CD4-positive, CD25-positive, alpha-beta regulatory T cell (primary cell): Measurements from ENCODE around the gene COX10. TPM values are rescaled to one million over a fixed set of nuclear protein-coding genes. Genes with fewer than 3 reads are reported as not detected.
"Not testable (repeated sequence)": the region's sequence is repeated elsewhere in the genome, so short reads cannot be mapped to it uniquely, and the experiment has no call there.

Experiments used
- ATAC-seq, 2 donors: fragments of 150-1000 bp; cut with Tn5 transposase; one replicate each; pipeline ENCODE4 v1.10.0; 2021; ENCODE audit warnings: low read depth in 2 of 2, moderate number of reproducible peaks in 2 of 2, moderate library complexity in 1 of 2
- DNase-seq, 3 donors: peaks; one replicate each; pipeline versions ENCODE4 v3.0.0 to v3.0.0-alpha.2; 2012 to 2022; ENCODE audit warnings: mixed read lengths in 1 of 3
- H3K27ac ChIP-seq: one replicate; pipeline ENCODE4 v1.7.0; 2013; ENCODE audit warnings: mild to moderate bottlenecking, low read length; ENCODE audit not compliant: insufficient read depth, poor library complexity, severe bottlenecking
- H3K27me3 ChIP-seq: one replicate; pipeline ENCODE4 v1.7.0; 2013; ENCODE audit warnings: low read length; ENCODE audit not compliant: control insufficient read depth, insufficient read depth
- H3K36me3 ChIP-seq: one replicate; pipeline ENCODE4 v1.7.0; 2013; ENCODE audit warnings: mild to moderate bottlenecking, low read length, moderate library complexity; ENCODE audit not compliant: control insufficient read depth, insufficient read depth
- H3K4me1 ChIP-seq: 2 replicates; pipeline ENCODE4 v1.7.0; 2013; ENCODE audit warnings: mild to moderate bottlenecking, low read length; ENCODE audit not compliant: insufficient read depth, control insufficient read depth, poor library complexity, severe bottlenecking
- H3K4me3 ChIP-seq: one replicate; pipeline ENCODE4 v1.7.0; 2013; ENCODE audit warnings: low read depth, mild to moderate bottlenecking, low read length, moderate library complexity
- H3K9me3 ChIP-seq, 2 experiments: 1 replicate in 1 of 2; 2 replicates in 1 of 2; pipeline ENCODE4 v1.7.0; 2013; ENCODE audit warnings: low read length in 2 of 2, mild to moderate bottlenecking in 1 of 2, moderate library complexity in 1 of 2; ENCODE audit not compliant: control insufficient read depth in 2 of 2
- H3K27ac Mint-ChIP-seq, 3 donors: one replicate each; pipeline ENCODE4 v1.8.0; 2020 to 2022; ENCODE audit warnings: mild to moderate bottlenecking in 3 of 3, mixed read lengths in 3 of 3, moderate library complexity in 2 of 3
- H3K27me3 Mint-ChIP-seq: one replicate; pipeline ENCODE4 v1.8.0; 2022; ENCODE audit warnings: mild to moderate bottlenecking, mixed read lengths
- H3K36me3 Mint-ChIP-seq: one replicate; pipeline ENCODE4 v1.8.0; 2020; ENCODE audit warnings: mixed read lengths
- H3K4me1 Mint-ChIP-seq, 4 donors: one replicate each; pipeline ENCODE4 v1.8.0; 2020 to 2022; ENCODE audit warnings: mixed read lengths in 4 of 4, mild to moderate bottlenecking in 1 of 4
- H3K4me3 Mint-ChIP-seq, 4 donors: one replicate each; pipeline ENCODE4 v1.8.0; 2020 to 2022; ENCODE audit warnings: mild to moderate bottlenecking in 4 of 4, mixed read lengths in 4 of 4, moderate library complexity in 3 of 4
- H3K9me3 Mint-ChIP-seq, 7 donors: one replicate each; pipeline ENCODE4 v1.8.0; 2020 to 2022; ENCODE audit warnings: mixed read lengths in 7 of 7, mild to moderate bottlenecking in 3 of 7, moderate library complexity in 2 of 7
- polyA plus RNA-seq, 4 donors: library from polyadenylated mRNA; unstranded; fragments of 300-500 nt; fragmentation: Illumina TruSeq; gene quantifications; one replicate each; pipeline ENCODE4 v1.2.3, GENCODE V29; 2021
- total RNA-seq: library from RNA; stranded (reverse); gene quantifications from one replicate; pipeline ENCODE4 v1.2.3, GENCODE V29; 2022

COX10 gene
- total and polyA plus RNA-seq, 5 donors from 2014 or later, result 21.6 to 32.5 (median 27.3) TPM

DNA sequence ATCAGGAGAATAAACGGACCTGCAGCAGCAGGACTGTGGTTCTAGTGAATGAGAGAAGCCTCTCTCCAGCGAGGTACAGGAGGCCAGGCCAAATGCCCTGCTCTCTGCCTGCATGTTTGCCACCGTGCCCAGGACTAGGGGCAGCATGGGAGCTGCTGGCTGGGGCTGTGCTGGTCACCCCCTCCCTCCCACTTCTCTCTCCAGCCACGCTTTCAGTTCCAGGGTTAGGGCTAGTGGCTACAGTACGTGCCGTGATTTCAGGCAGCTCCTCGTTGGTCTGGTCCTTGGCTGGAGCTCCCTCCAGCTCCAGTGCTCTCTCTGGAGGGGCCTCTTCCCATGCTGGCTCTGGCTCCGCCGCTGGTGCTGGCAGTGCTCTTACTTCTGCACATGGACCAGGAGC, 166.7 kb downstream of the COX10 start:
- peak overlapping the region in 1 of 3 donors; percentile 14 for H3K27ac Mint-ChIP-seq
- not testable (repeated sequence) for H3K36me3 Mint-ChIP-seq, ATAC-seq, DNase-seq, H3K27ac ChIP-seq, H3K27me3 Mint-ChIP-seq, H3K4me1 ChIP-seq, H3K4me3 ChIP-seq, H3K9me3 Mint-ChIP-seq, H3K27me3 ChIP-seq, H3K4me1 Mint-ChIP-seq, H3K4me3 Mint-ChIP-seq, H3K36me3 ChIP-seq, H3K9me3 ChIP-seq

DNA sequence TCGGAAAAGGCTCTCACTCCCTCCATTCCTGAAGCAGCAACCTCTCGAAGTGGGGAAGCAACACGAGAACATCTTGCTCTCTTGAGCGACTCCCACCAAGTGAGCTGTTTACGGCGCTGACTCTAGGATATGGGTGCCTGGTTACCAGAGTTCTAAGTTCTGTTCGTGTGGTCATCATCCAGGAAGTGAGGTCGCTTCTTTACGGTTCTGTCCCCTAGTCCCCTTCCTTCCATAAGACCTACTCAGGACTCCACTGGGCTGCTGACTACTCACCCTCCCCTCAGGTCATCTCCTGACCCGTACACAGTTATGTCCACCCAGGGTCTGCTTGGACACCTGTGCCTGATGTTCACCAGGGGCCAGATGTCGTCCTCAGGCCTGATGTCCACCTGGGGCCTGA, 167.5 kb downstream of the COX10 start, which contains the start of gene CDRT15:
Gene CDRT15 (minus strand): TSS at position 101 of the 400 bp plus-strand sequence. CDS start 29 bp downstream, at position 72.
- not testable (repeated sequence) for H3K4me3 ChIP-seq, DNase-seq, H3K4me3 Mint-ChIP-seq, H3K36me3 ChIP-seq, H3K4me1 ChIP-seq, H3K27ac ChIP-seq, H3K4me1 Mint-ChIP-seq, H3K9me3 Mint-ChIP-seq, ATAC-seq, H3K9me3 ChIP-seq, H3K27me3 Mint-ChIP-seq, H3K27me3 ChIP-seq, H3K36me3 Mint-ChIP-seq
- H3K27ac Mint-ChIP-seq, result peak within 1 kb of the TSS in 2 of 3 donors; percentile 14 to 20

DNA sequence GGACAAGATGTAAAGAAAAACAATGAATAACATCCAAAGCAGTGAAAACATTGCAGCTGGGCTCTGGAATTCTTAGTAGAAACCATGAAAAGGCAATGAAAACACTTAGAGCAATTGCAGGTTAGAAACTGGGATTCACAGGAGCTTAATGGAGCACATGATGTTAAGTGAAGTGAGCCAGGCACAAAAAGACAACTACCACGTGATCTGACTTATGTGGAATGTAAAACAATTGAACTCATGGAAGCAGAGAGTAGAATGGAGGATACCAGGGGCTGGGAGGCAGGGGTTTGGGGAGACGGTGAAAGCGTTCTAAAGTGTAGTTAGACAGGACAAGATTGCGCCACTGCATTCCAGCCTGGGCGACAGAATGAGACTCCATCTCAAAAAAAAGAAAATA, 170.0 kb downstream of the COX10 start:
- not testable (repeated sequence) for H3K27ac ChIP-seq, H3K27me3 Mint-ChIP-seq, DNase-seq, H3K27me3 ChIP-seq, H3K36me3 Mint-ChIP-seq, H3K4me1 ChIP-seq, H3K4me3 ChIP-seq, H3K9me3 ChIP-seq, H3K36me3 ChIP-seq, H3K4me1 Mint-ChIP-seq, ATAC-seq, H3K4me3 Mint-ChIP-seq, H3K9me3 Mint-ChIP-seq, H3K27ac Mint-ChIP-seq

GRCh38 chr17:14245002-14245401, 175.7 kb downstream of the COX10 start:
- Mint-ChIP-seq H3K4me1 (peaks cover 0 to 3% (median 0%) of the 10 kb centered on the region in 4 donors), H3K4me3 (no peak overlapping the region), H3K27me3 (peaks cover 11% of the 10 kb centered on the region), H3K27ac (no peak overlapping the region), H3K9me3 (no peaks in the 10 kb centered on the region), H3K36me3 (no peaks in the 10 kb centered on the region)
- Histone ChIP-seq H3K36me3 (no peaks in the 10 kb centered on the region), H3K4me3 (no peak overlapping the region), H3K27me3 (peaks cover 1% of the 10 kb centered on the region), H3K4me1 (no peaks in the 10 kb centered on the region), H3K9me3 (no peaks in the 10 kb centered on the region), H3K27ac (no peak overlapping the region)
- DNase-seq (no peak), ATAC-seq (no peak)

DNA sequence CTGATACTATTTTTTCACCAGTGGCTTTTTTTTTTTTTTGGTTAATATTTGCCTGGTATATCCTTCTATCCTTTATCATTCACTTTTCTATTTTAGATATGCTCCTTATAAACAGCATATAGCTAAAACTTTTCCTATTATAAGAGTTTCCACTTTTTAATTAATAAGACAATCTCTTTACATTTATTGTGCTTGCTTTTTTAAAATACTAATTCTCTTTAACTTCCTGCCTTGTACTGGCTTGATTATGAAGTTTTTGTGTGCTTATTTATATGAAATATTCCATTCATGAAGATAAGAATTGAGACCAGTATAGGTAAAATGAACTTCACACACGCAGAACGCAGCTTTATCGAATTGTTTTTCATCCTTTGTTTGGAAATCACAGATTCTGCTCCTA, 176.3 kb downstream of the COX10 start:
- H3K4me3 ChIP-seq, result no peak overlapping the region
- Mint-ChIP-seq H3K4me1 (peaks cover 0 to 3% (median 0%) of the 10 kb centered on the region in 4 donors), H3K36me3 (no peaks in the 10 kb centered on the region), H3K27me3 (peaks cover 11% of the 10 kb centered on the region), H3K9me3 (no peaks in the 10 kb centered on the region), H3K4me3 (no peak overlapping the region), H3K27ac (no peak overlapping the region)
- H3K4me1 ChIP-seq, result no peaks in the 10 kb centered on the region
- H3K27me3 ChIP-seq, result peaks cover 1% of the 10 kb centered on the region
- ATAC-seq (no peak), DNase-seq (no peak)
- no peaks in the 10 kb centered on the region for H3K9me3 ChIP-seq
- H3K36me3 ChIP-seq, result no peaks in the 10 kb centered on the region
- H3K27ac ChIP-seq, result no peak overlapping the region

Other genes with a start within 250 kb of the COX10 start
- gene CDRT15, start 167.4 kb downstream of the COX10 start, total RNA-seq, result not detected
- gene CDRT15, start 167.4 kb downstream of the COX10 start, polyA plus RNA-seq, result under 1 TPM in 1 of 4 donors, not detected in 3; 0.49 TPM
- 47.8 TPM for gene HS3ST3B1, start 231.6 kb downstream of the COX10 start, total RNA-seq
- gene HS3ST3B1, start 231.6 kb downstream of the COX10 start, polyA plus RNA-seq, result 10 to 100 TPM; 22.7 to 36.9 (median 25.0) TPM